Neural progenitor cell (in vitro differentiated cells): ENCODE measurements around the gene SPATA13. TPM values are rescaled to one million over a fixed set of nuclear protein-coding genes. Genes with fewer than 3 reads are reported as not detected.

Experiments
- DNase-seq: peaks from one replicate; pipeline ENCODE4 v3.0.0-alpha.2; 2016; ENCODE audit warnings: low spot score
- H2AFZ ChIP-seq: fragments of 200-600 bp; sonication (generic); replicated peaks from 2 replicates; pipeline ENCODE4 v1.6.1; 2016; ENCODE audit warnings: antibody characterized with exemption
- H3F3A ChIP-seq: fragments of 200-600 bp; sonication (generic); 2 replicates; pipeline ENCODE4 v1.6.1; 2016; ENCODE audit warnings: antibody characterized with exemption, low read depth
- H3K27ac ChIP-seq: fragments of 200-600 bp; sonication (generic); 2 replicates; pipeline ENCODE4 v1.5.1; 2016; ENCODE audit warnings: mild to moderate bottlenecking
- H3K27me3 ChIP-seq: fragments of 200-600 bp; sonication (generic); 2 replicates; pipeline ENCODE4 v1.6.1; 2016; ENCODE audit warnings: mild to moderate bottlenecking, moderate library complexity
- H3K36me3 ChIP-seq: fragments of 200-600 bp; sonication (generic); 2 replicates; pipeline ENCODE4 v1.5.1; 2016
- H3K4me1 ChIP-seq: fragments of 200-600 bp; sonication (generic); 2 replicates; pipeline ENCODE4 v1.6.1; 2016; ENCODE audit warnings: mixed run types
- H3K4me2 ChIP-seq: fragments of 200-600 bp; sonication (generic); 2 replicates; pipeline ENCODE4 v1.6.1; 2016
- H3K4me3 ChIP-seq: fragments of 200-600 bp; sonication (generic); 2 replicates; pipeline ENCODE4 v1.5.1; 2016
- H3K79me2 ChIP-seq: fragments of 200-600 bp; sonication (generic); 2 replicates; pipeline ENCODE4 v1.6.1; 2016; ENCODE audit warnings: low read depth
- H3K9ac ChIP-seq: fragments of 200-600 bp; sonication (generic); 2 replicates; pipeline ENCODE4 v1.6.1; 2016
- H3K9me3 ChIP-seq: fragments of 200-600 bp; sonication (generic); 2 replicates; pipeline ENCODE4 v1.5.1; 2016; ENCODE audit warnings: low read depth
- H4K20me1 ChIP-seq: fragments of 200-600 bp; sonication (generic); 2 replicates; pipeline ENCODE4 v1.6.1; 2016; ENCODE audit warnings: low read depth
- H3K27ac Mint-ChIP-seq: 3 replicates; pipeline ENCODE4 v1.8.0; 2021; ENCODE audit warnings: mixed read lengths
- H3K27me3 Mint-ChIP-seq: 2 replicates; pipeline ENCODE4 v1.8.0; 2022; ENCODE audit warnings: low read depth, mild to moderate bottlenecking, inconsistent platforms, moderate library complexity, mixed read lengths; ENCODE audit not compliant: insufficient read depth
- H3K36me3 Mint-ChIP-seq: 3 replicates; pipeline ENCODE4 v1.8.0; 2021; ENCODE audit warnings: mixed read lengths
- H3K4me1 Mint-ChIP-seq: 3 replicates; pipeline ENCODE4 v1.8.0; 2021; ENCODE audit warnings: mixed read lengths
- H3K4me3 Mint-ChIP-seq: 3 replicates; pipeline ENCODE4 v1.8.0; 2021; ENCODE audit warnings: mild to moderate bottlenecking, moderate library complexity, mixed read lengths
- H3K9me3 Mint-ChIP-seq: 3 replicates; pipeline ENCODE4 v1.8.0; 2020; ENCODE audit warnings: mixed read lengths
- EZH2 ChIP-seq: fragments of 200-600 bp; sonication (generic); IDR thresholded peaks from 2 replicates; pipeline ENCODE4 v1.6.1; 2017; ENCODE audit warnings: antibody characterized with exemption, mild to moderate bottlenecking, moderate library complexity
- EZH2phosphoT487 ChIP-seq: fragments of 200-600 bp; sonication (generic); IDR thresholded peaks from 2 replicates; pipeline ENCODE4 v1.6.1; 2017; ENCODE audit warnings: antibody characterized with exemption
- total RNA-seq: library from RNA; depleted of rRNA; stranded (reverse); fragments of >200 nt; gene quantifications from 2 replicates; pipeline ENCODE4 v1.2.3, GENCODE V29; 2015; ENCODE audit warnings: low replicate concordance
- TF ChIP-seq, protein P1 (sequence below): fragments of 200-600 bp; sonication (generic); IDR thresholded peaks from 2 replicates; pipeline ENCODE4 v1.5.1; 2017; ENCODE audit warnings: antibody characterized with exemption, mild to moderate bottlenecking

Gene SPATA13
- total RNA-seq, 1 donor from 2014 or later, result 15.9 TPM

DNA sequence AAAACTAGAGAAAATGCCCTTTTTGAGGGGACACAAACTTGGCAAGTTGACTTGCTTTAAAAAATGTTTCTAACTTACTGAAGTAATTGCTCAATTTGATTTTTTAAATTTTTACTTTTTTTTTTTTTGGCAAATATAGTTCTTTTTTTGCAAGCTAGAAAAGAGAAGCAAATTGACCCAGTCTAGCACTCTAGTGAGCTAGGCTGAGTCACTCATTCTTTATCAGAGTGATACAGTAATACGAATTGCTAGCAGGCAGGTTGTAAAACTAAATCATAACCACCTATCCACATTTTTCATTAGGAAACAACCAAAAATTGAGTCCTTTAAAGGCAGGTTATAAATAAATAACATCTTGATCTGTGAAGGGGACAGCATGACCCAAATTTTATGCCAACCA, 97.0 kb downstream of the SPATA13 start:
- no peaks in the 10 kb centered on the region for H3K9me3 ChIP-seq

GRCh38 chr13:24261566-24261965, 101.0 kb downstream of the SPATA13 start:
- H3K27ac ChIP-seq, result no peak overlapping the region
- H3K4me1 ChIP-seq, result no peaks in the 10 kb centered on the region
- Mint-ChIP-seq H3K4me1 (peaks cover 7% of the 10 kb centered on the region), H3K9me3 (no peaks in the 10 kb centered on the region), H3K27me3 (no peaks in the 10 kb centered on the region), H3K4me3 (no peak overlapping the region), H3K36me3 (peaks cover 17% of the 10 kb centered on the region), H3K27ac (no peak overlapping the region)
- H2AFZ ChIP-seq, result no peak overlapping the region
- H4K20me1 ChIP-seq, result no peaks in the 10 kb centered on the region
- no peak overlapping the region for H3K9ac ChIP-seq
- no peak overlapping the region for H3K4me2 ChIP-seq
- no peaks in the 10 kb centered on the region for H3K27me3 ChIP-seq
- no peaks in the 10 kb centered on the region for H3K9me3 ChIP-seq
- no peaks in the 10 kb centered on the region for H3K36me3 ChIP-seq
- H3F3A ChIP-seq, result no peaks in the 10 kb centered on the region
- TF ChIP-seq EZH2phosphoT487 (no peak), EZH2 (no peak)
- TF ChIP-seq, protein P1, sequence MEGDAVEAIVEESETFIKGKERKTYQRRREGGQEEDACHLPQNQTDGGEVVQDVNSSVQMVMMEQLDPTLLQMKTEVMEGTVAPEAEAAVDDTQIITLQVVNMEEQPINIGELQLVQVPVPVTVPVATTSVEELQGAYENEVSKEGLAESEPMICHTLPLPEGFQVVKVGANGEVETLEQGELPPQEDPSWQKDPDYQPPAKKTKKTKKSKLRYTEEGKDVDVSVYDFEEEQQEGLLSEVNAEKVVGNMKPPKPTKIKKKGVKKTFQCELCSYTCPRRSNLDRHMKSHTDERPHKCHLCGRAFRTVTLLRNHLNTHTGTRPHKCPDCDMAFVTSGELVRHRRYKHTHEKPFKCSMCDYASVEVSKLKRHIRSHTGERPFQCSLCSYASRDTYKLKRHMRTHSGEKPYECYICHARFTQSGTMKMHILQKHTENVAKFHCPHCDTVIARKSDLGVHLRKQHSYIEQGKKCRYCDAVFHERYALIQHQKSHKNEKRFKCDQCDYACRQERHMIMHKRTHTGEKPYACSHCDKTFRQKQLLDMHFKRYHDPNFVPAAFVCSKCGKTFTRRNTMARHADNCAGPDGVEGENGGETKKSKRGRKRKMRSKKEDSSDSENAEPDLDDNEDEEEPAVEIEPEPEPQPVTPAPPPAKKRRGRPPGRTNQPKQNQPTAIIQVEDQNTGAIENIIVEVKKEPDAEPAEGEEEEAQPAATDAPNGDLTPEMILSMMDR, result no peak
- no peaks in the 10 kb centered on the region for H3K79me2 ChIP-seq
- DNase-seq, result no peak
- no peak overlapping the region for H3K4me3 ChIP-seq

More for the DNA sequence above, 97.0 kb downstream of the SPATA13 start:
- no peaks in the 10 kb centered on the region for H3K36me3 ChIP-seq
- no peak overlapping the region for H3K9ac ChIP-seq
- H4K20me1 ChIP-seq, result no peaks in the 10 kb centered on the region
- no peak for TF ChIP-seq EZH2
- TF ChIP-seq, protein P1, result no peak
- no peak for TF ChIP-seq EZH2phosphoT487
- no peak for DNase-seq
- no peaks in the 10 kb centered on the region for H3F3A ChIP-seq
- no peak overlapping the region for H2AFZ ChIP-seq
- no peaks in the 10 kb centered on the region for H3K9me3 Mint-ChIP-seq
- H3K4me1 ChIP-seq, result no peaks in the 10 kb centered on the region
- no peak overlapping the region for H3K4me2 ChIP-seq
- no peaks in the 10 kb centered on the region for H3K27me3 ChIP-seq
- no peak overlapping the region for H3K4me3 Mint-ChIP-seq
- peaks cover 4% of the 10 kb centered on the region for H3K4me1 Mint-ChIP-seq
- H3K79me2 ChIP-seq, result no peaks in the 10 kb centered on the region
- H3K27ac Mint-ChIP-seq, result no peak overlapping the region
- no peaks in the 10 kb centered on the region for H3K27me3 Mint-ChIP-seq
- H3K36me3 Mint-ChIP-seq, result peaks cover 41% of the 10 kb centered on the region
- no peak overlapping the region for H3K4me3 ChIP-seq
- H3K27ac ChIP-seq, result no peak overlapping the region

DNA sequence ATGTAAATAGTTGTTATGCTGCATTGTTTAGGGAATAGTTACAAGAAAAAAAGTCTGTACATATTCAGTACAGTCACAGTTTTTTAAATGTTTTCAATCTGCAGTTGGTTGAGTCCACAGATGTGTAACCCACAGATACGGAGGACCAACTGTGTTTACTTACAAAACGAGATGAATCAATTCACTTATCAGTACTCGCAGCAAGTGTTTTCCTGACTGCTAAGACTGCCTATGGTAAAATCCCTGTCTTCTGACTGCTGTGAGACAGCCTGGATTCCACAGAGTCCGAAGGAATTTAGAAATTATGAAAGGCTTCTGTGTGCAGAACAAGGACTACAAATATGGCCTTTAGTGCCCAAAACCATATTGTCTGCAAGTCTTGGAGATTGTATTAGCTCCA, 103.1 kb downstream of the SPATA13 start:
- peaks cover 14% of the 10 kb centered on the region for H3K36me3 Mint-ChIP-seq
- Histone ChIP-seq H3K36me3 (no peaks in the 10 kb centered on the region), H3K9ac (no peak overlapping the region), H3K4me1 (no peaks in the 10 kb centered on the region), H2AFZ (no peak overlapping the region), H3K9me3 (no peaks in the 10 kb centered on the region), H3K27ac (no peak overlapping the region), H3K27me3 (no peaks in the 10 kb centered on the region), H3F3A (no peaks in the 10 kb centered on the region), H3K4me3 (no peak overlapping the region), H3K79me2 (no peaks in the 10 kb centered on the region), H4K20me1 (no peaks in the 10 kb centered on the region), H3K4me2 (no peak overlapping the region)
- H3K27me3 Mint-ChIP-seq, result no peaks in the 10 kb centered on the region
- DNase-seq, result no peak
- no peaks in the 10 kb centered on the region for H3K9me3 Mint-ChIP-seq
- no peak overlapping the region for H3K27ac Mint-ChIP-seq
- no peak overlapping the region for H3K4me3 Mint-ChIP-seq
- peaks cover 6% of the 10 kb centered on the region for H3K4me1 Mint-ChIP-seq
- no peak for TF ChIP-seq EZH2phosphoT487
- no peak for TF ChIP-seq EZH2
- TF ChIP-seq, protein P1, result no peak
